Activated CD4-positive, alpha-beta memory T cell treated with anti-CD3 and anti-CD28 coated beads, Interleukin-2, amount 10 ng/mL, durations not matched to agents 7 days and 5 days (primary cell): ENCODE measurements around the gene APC. TPM values are rescaled to one million over a fixed set of nuclear protein-coding genes. Genes with fewer than 3 reads are reported as not detected.

Experiments used
- CTCF ChIA-PET: fragments of 350-600 bp; sonication (Branson Sonifier 250); formaldehyde crosslinking; loops from one replicate; lab custom pipeline; 2021; ENCODE audit warnings: antibody characterized with exemption, inconsistent platforms; lab: Charles Lee
- POLR2A ChIA-PET: fragments of 350-600 bp; sonication (Branson Sonifier 250); formaldehyde crosslinking; loops from one replicate; lab custom pipeline; 2021; ENCODE audit warnings: antibody characterized with exemption; lab: Charles Lee
- DNase-seq: peaks from one replicate; pipeline ENCODE4 v3.0.0-alpha.2; 2020
- H3K27ac Mint-ChIP-seq: one replicate; pipeline ENCODE4 v1.8.0; 2021; ENCODE audit warnings: mild to moderate bottlenecking, mixed read lengths
- H3K27me3 Mint-ChIP-seq: one replicate; pipeline ENCODE4 v1.8.0; 2021; ENCODE audit warnings: mixed read lengths
- H3K36me3 Mint-ChIP-seq: one replicate; pipeline ENCODE4 v1.8.0; 2021; ENCODE audit warnings: low read depth, mixed read lengths
- H3K4me1 Mint-ChIP-seq: one replicate; pipeline ENCODE4 v1.8.0; 2021; ENCODE audit warnings: mixed read lengths
- H3K4me3 Mint-ChIP-seq: one replicate; pipeline ENCODE4 v1.8.0; 2021; ENCODE audit warnings: mild to moderate bottlenecking, mixed read lengths
- H3K9me3 Mint-ChIP-seq: one replicate; pipeline ENCODE4 v1.8.0; 2021; ENCODE audit warnings: mixed read lengths
- total RNA-seq, 2 experiments: library from RNA; stranded (reverse); gene quantifications; one replicate each; pipeline ENCODE4 v1.2.3, GENCODE V29; 2021

Gene APC
- total RNA-seq, 2 experiments from 2014 or later = 21.7 to 21.9 TPM

GRCh38 chr5:112724901-112725300, 12.8 kb upstream of the APC start:
- H3K9me3 Mint-ChIP-seq = no peaks in the 10 kb centered on the region
- POLR2A ChIA-PET = interaction anchor here (0.6 to 1.1 kb wide), 2 partner anchors 8 to 17 kb away, joined by 4 to 5 read pairs; no protein-coding TSS in a partner anchor
- no peaks in the 10 kb centered on the region for H3K27me3 Mint-ChIP-seq
- H3K4me3 Mint-ChIP-seq = no peak overlapping the region
- no peaks in the 10 kb centered on the region for H3K36me3 Mint-ChIP-seq
- no peak for DNase-seq
- H3K4me1 Mint-ChIP-seq = peaks cover 8% of the 10 kb centered on the region
- H3K27ac Mint-ChIP-seq = no peak overlapping the region
- CTCF ChIA-PET = interaction anchor here (1.4 kb wide), 1 partner anchor 13 kb away, joined by 3 read pairs; the partner anchor contains the start of gene APC

- ChIA-PET CTCF (interaction anchor here (0.6 to 0.9 kb wide), 2 partner anchors 22 to 32 kb away, joined by 3 read pairs; no protein-coding TSS in a partner anchor), POLR2A (no interaction called here)
- H3K27ac Mint-ChIP-seq = no peak overlapping the region
- no peaks in the 10 kb centered on the region for H3K9me3 Mint-ChIP-seq
- H3K4me1 Mint-ChIP-seq = no peaks in the 10 kb centered on the region
- no peaks in the 10 kb centered on the region for H3K36me3 Mint-ChIP-seq
- H3K27me3 Mint-ChIP-seq = no peaks in the 10 kb centered on the region
- no peak overlapping the region for H3K4me3 Mint-ChIP-seq
- DNase-seq = no peak
Measured at GRCh38 chr5:112729630-112730029, 8.1 kb upstream of the APC start.

GRCh38 chr5:112732131-112732530, 5.6 kb upstream of the APC start:
- Mint-ChIP-seq H3K4me1 (no peaks in the 10 kb centered on the region), H3K27me3 (no peaks in the 10 kb centered on the region), H3K4me3 (no peak overlapping the region), H3K9me3 (no peaks in the 10 kb centered on the region), H3K27ac (no peak overlapping the region), H3K36me3 (no peaks in the 10 kb centered on the region)
- DNase-seq = no peak
- CTCF ChIA-PET = no interaction called here
- POLR2A ChIA-PET = interaction anchor here (0.7 kb wide), 1 partner anchor 25 kb away, joined by 3 read pairs; no protein-coding TSS in a partner anchor

- H3K4me1 Mint-ChIP-seq = peaks cover 12% of the 10 kb centered on the region
- no peak overlapping the region for H3K4me3 Mint-ChIP-seq
- no peaks in the 10 kb centered on the region for H3K9me3 Mint-ChIP-seq
- H3K27ac Mint-ChIP-seq = no peak overlapping the region
- ChIA-PET POLR2A (no interaction called here), CTCF (interaction anchor here (2.3 kb wide), 1 partner anchor 24 kb away, joined by 7 read pairs; no protein-coding TSS in a partner anchor)
- H3K36me3 Mint-ChIP-seq = peaks cover 5% of the 10 kb centered on the region
- no peak for DNase-seq
- H3K27me3 Mint-ChIP-seq = no peaks in the 10 kb centered on the region
Measured at GRCh38 chr5:112733586-112733985, 4.1 kb upstream of the APC start.

- H3K4me1 Mint-ChIP-seq = peaks cover 12% of the 10 kb centered on the region
- no peaks in the 10 kb centered on the region for H3K27me3 Mint-ChIP-seq
- no peak overlapping the region for H3K4me3 Mint-ChIP-seq
- no peak for DNase-seq
- H3K9me3 Mint-ChIP-seq = no peaks in the 10 kb centered on the region
- POLR2A ChIA-PET = no interaction called here
- H3K27ac Mint-ChIP-seq = no peak overlapping the region
- peaks cover 5% of the 10 kb centered on the region for H3K36me3 Mint-ChIP-seq
- CTCF ChIA-PET = interaction anchor here (0.6 to 2.3 kb wide), 4 partner anchors 9 to 182 kb away, joined by 3 to 7 read pairs (median 5); no protein-coding TSS in a partner anchor
Measured at GRCh38 chr5:112734597-112734996, 3.1 kb upstream of the APC start.

GRCh38 chr5:112735702-112736101, 2.0 kb upstream of the APC start:
- DNase-seq = no peak
- Mint-ChIP-seq H3K4me3 (no peak overlapping the region), H3K27me3 (no peaks in the 10 kb centered on the region), H3K27ac (no peak overlapping the region), H3K36me3 (peaks cover 5% of the 10 kb centered on the region), H3K9me3 (no peaks in the 10 kb centered on the region), H3K4me1 (peaks cover 12% of the 10 kb centered on the region)
- ChIA-PET POLR2A (no interaction called here), CTCF (interaction anchor here (0.7 to 1.7 kb wide), 3 partner anchors 8 to 183 kb away, joined by 3 to 5 read pairs (median 5); no protein-coding TSS in a partner anchor)

- DNase-seq = no peak
- Mint-ChIP-seq H3K4me3 (peak overlapping the region; percentile 87), H3K9me3 (no peaks in the 10 kb centered on the region), H3K36me3 (peaks cover 5% of the 10 kb centered on the region), H3K27me3 (no peaks in the 10 kb centered on the region), H3K27ac (no peak overlapping the region), H3K4me1 (peaks cover 12% of the 10 kb centered on the region)
- CTCF ChIA-PET = interaction anchor here (0.8 to 2.0 kb wide), 6 partner anchors 13 to 359 kb away, joined by 3 to 7 read pairs (median 4); no protein-coding TSS in a partner anchor
- POLR2A ChIA-PET = interaction anchor here (1.9 kb wide), 1 partner anchor 30 kb away, joined by 7 read pairs; no protein-coding TSS in a partner anchor
Measured at GRCh38 chr5:112737070-112737462, 619 bp upstream of the APC start.

- H3K27me3 Mint-ChIP-seq = no peaks in the 10 kb centered on the region
- H3K36me3 Mint-ChIP-seq = peaks cover 5% of the 10 kb centered on the region
- H3K4me3 Mint-ChIP-seq = peak overlapping the region; percentile 87
- peak overlapping the region; percentile 58 for H3K27ac Mint-ChIP-seq
- no peaks in the 10 kb centered on the region for H3K9me3 Mint-ChIP-seq
- ChIA-PET CTCF (interaction anchor here (1.0 to 2.0 kb wide), 4 partner anchors 14 to 257 kb away, joined by 3 to 7 read pairs (median 4); no protein-coding TSS in a partner anchor), POLR2A (interaction anchor here (1.7 to 1.9 kb wide), 2 partner anchors 31 to 122 kb away, joined by 5 to 7 read pairs; partner anchors contain the start of gene SRP19)
- H3K4me1 Mint-ChIP-seq = peaks cover 12% of the 10 kb centered on the region
- no peak for DNase-seq
Measured at GRCh38 chr5:112738191-112738560, 491 bp downstream of the APC start.

GRCh38 chr5:112742424-112742823, 4.7 kb downstream of the APC start:
- H3K4me1 Mint-ChIP-seq = peaks cover 14% of the 10 kb centered on the region
- CTCF ChIA-PET = interaction anchor here (1.3 to 1.9 kb wide), 2 partner anchors 7 to 15 kb away, joined by 5 to 7 read pairs; no protein-coding TSS in a partner anchor
- H3K27ac Mint-ChIP-seq = no peak overlapping the region
- H3K9me3 Mint-ChIP-seq = no peaks in the 10 kb centered on the region
- POLR2A ChIA-PET = no interaction called here
- peaks cover 5% of the 10 kb centered on the region for H3K36me3 Mint-ChIP-seq
- H3K4me3 Mint-ChIP-seq = no peak overlapping the region
- DNase-seq = no peak
- H3K27me3 Mint-ChIP-seq = no peaks in the 10 kb centered on the region

GRCh38 chr5:112743631-112744030, 5.9 kb downstream of the APC start:
- no peak for DNase-seq
- POLR2A ChIA-PET = no interaction called here
- H3K4me1 Mint-ChIP-seq = peaks cover 3% of the 10 kb centered on the region
- no peaks in the 10 kb centered on the region for H3K36me3 Mint-ChIP-seq
- no peaks in the 10 kb centered on the region for H3K9me3 Mint-ChIP-seq
- no peaks in the 10 kb centered on the region for H3K27me3 Mint-ChIP-seq
- H3K4me3 Mint-ChIP-seq = no peak overlapping the region
- H3K27ac Mint-ChIP-seq = no peak overlapping the region
- CTCF ChIA-PET = interaction anchor here (1.2 to 1.9 kb wide), 3 partner anchors 8 to 105 kb away, joined by 4 to 7 read pairs (median 5); no protein-coding TSS in a partner anchor

GRCh38 chr5:112752335-112752734, 14.7 kb downstream of the APC start:
- no peak overlapping the region for H3K27ac Mint-ChIP-seq
- H3K4me3 Mint-ChIP-seq = no peak overlapping the region
- H3K27me3 Mint-ChIP-seq = no peaks in the 10 kb centered on the region
- ChIA-PET POLR2A (no interaction called here), CTCF (no interaction called here)
- H3K4me1 Mint-ChIP-seq = no peaks in the 10 kb centered on the region
- H3K36me3 Mint-ChIP-seq = no peaks in the 10 kb centered on the region
- no peak for DNase-seq
- H3K9me3 Mint-ChIP-seq = no peaks in the 10 kb centered on the region

GRCh38 chr5:112755703-112756102, 18.0 kb downstream of the APC start:
- Mint-ChIP-seq H3K9me3 (no peaks in the 10 kb centered on the region), H3K4me3 (no peak overlapping the region), H3K27ac (no peak overlapping the region), H3K36me3 (no peaks in the 10 kb centered on the region), H3K4me1 (peaks cover 3% of the 10 kb centered on the region), H3K27me3 (no peaks in the 10 kb centered on the region)
- CTCF ChIA-PET = interaction anchor here (0.7 kb wide), 1 partner anchor 69 kb away, joined by 3 read pairs; no protein-coding TSS in a partner anchor
- DNase-seq = no peak
- POLR2A ChIA-PET = no interaction called here

GRCh38 chr5:112757468-112758208, 20.0 kb downstream of the APC start:
- Mint-ChIP-seq H3K4me3 (no peak overlapping the region), H3K27ac (no peak overlapping the region), H3K27me3 (no peaks in the 10 kb centered on the region), H3K36me3 (peaks cover 7% of the 10 kb centered on the region), H3K9me3 (no peaks in the 10 kb centered on the region), H3K4me1 (peaks cover 3% of the 10 kb centered on the region)
- ChIA-PET POLR2A (interaction anchor here (0.6 to 1.1 kb wide), 2 partner anchors 25 to 127 kb away, joined by 3 read pairs; no protein-coding TSS in a partner anchor), CTCF (interaction anchor here (0.6 to 4.2 kb wide), 25 partner anchors 8 to 596 kb away, joined by 3 to 60 read pairs (median 5); partner anchors contain the start of genes APC, EPB41L4A and SRP19)
- no peak for DNase-seq
